ENCODE data around the gene P3H4. TPM values are rescaled to one million over a fixed set of nuclear protein-coding genes. Genes with fewer than 3 reads are reported as not detected.

The P3H4 gene
- polyA plus RNA-seq, 1 donor (not counting 4 experiments of a cell fraction or from before 2014, with no cell fraction given) = 4.2 TPM

DNA sequence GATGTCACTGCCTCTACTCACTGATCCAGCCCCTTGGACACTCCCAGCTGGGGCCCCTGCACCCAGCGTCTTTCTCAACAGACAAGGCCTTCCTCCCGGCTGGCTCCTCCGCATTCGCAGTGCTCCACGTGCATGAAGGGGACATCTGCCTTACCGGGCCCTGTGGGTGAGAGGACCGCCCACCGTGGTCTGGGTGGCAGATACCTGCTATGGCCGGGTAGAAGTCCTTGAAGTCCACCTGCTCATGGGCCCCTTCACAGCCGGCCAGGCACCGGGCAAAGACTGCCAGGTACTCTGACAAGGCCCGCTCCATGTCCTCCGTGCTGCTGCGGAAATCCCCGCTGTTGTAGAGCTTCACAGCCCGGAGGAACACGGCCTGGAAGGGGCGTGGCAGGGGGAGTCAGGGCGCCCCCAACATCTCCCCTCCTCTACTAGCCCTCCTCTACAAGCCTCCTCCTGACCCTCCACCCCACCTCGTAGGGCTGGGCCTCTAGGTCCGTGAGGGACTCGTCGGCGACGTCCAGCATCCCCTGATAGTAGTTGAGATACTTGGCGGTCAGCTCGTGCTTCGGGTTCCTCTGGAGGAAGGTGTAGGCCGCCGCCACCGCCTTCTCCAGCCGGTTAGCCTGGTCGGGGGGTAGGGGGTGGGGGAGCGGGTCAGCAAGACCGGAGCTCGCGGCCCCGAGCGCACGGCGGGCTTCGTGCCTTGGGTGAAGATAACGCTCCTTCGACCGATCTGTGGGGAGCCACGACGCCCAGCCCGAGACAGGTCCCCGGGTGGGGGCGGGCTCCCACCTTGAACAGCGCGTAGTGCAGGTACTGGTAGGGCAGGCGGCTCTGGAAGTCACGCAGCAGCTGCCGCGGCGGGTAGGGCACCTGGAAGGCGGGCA lies 845 bp downstream of the P3H4 start:
- H3K27ac ChIP-seq (ENCODE audit: control insufficient read depth, insufficient read depth, low read length) = no peak overlapping the region
- H3K4me1 ChIP-seq (ENCODE audit: control insufficient read depth, extremely low read depth, insufficient read depth, low read length) = peaks cover 8% of the 10 kb centered on the region
- peak overlapping the region; percentile 71 for H2AFZ ChIP-seq (ENCODE audit: control insufficient read depth, low read length)
- peaks cover 16% of the 10 kb centered on the region for H3K27me3 ChIP-seq (ENCODE audit: control insufficient read depth, extremely low read depth, insufficient read depth, low read length)
- H4K20me1 ChIP-seq (ENCODE audit: control insufficient read depth, extremely low read depth, insufficient read depth, low read length) = no peaks in the 10 kb centered on the region
- FAIRE-seq = no peak
- H3K4me3 ChIP-seq (ENCODE audit: control insufficient read depth in 2 of 3, extremely low read depth in 1 of 3, insufficient read depth in 2 of 3, low read depth in 1 of 3, low read length in 3 of 3) = peak overlapping the region; percentile 43 to 75 (median 63)
- no peaks in the 10 kb centered on the region for H3K9me3 ChIP-seq (ENCODE audit: control insufficient read depth, low read depth, low read length)
- no peak for DNase-seq (ENCODE audit: low read depth, low spot score)
- H3K36me3 ChIP-seq (ENCODE audit: control insufficient read depth in 2 of 2, extremely low read depth in 1 of 2, insufficient read depth in 2 of 2, low read length in 2 of 2) = peaks cover 0 to 2% of the 10 kb centered on the region in 2 experiments
- H3K4me2 ChIP-seq (ENCODE audit: control insufficient read depth, extremely low read depth, insufficient read depth, low read depth, low read length) = peak overlapping the region; percentile 80
- no peaks in the 10 kb centered on the region for H3K79me2 ChIP-seq (ENCODE audit: control insufficient read depth, insufficient read depth, low read length)
- H3K9me1 ChIP-seq (ENCODE audit: control insufficient read depth, extremely low read depth, insufficient read depth, low read length) = no peaks in the 10 kb centered on the region
- no peak for TF ChIP-seq CTCF (optimal IDR thresholded peaks at IDR 0.05 in 1 of 3, IDR thresholded peaks at IDR 0.05 in 1 of 3, conservative IDR thresholded peaks at IDR 0.05 in 1 of 3; ENCODE audit: extremely low read depth in 1 of 3, insufficient read depth in 2 of 3, low read length in 3 of 3)
- no peak for TF ChIP-seq EZH2 (IDR thresholded peaks at IDR 0.05; ENCODE audit: low read length)
- dilution Hi-C loops (cut with MboI; ENCODE audit: extremely low pct_ligation_motif_present, low sequenced_read_pairs) = no loop called here
- peak overlapping the region; percentile 69 for H3K9ac ChIP-seq (ENCODE audit: control insufficient read depth, extremely low read depth, insufficient read depth, low read length)

- TF ChIP-seq CTCF (optimal IDR thresholded peaks at IDR 0.05 in 1 of 3, IDR thresholded peaks at IDR 0.05 in 1 of 3, conservative IDR thresholded peaks at IDR 0.05 in 1 of 3; ENCODE audit: extremely low read depth in 1 of 3, insufficient read depth in 2 of 3, low read length in 3 of 3) (no peak), EZH2 (IDR thresholded peaks at IDR 0.05; ENCODE audit: low read length) (no peak)
- Histone ChIP-seq H3K4me2 (ENCODE audit: control insufficient read depth, extremely low read depth, insufficient read depth, low read depth, low read length) (no peak overlapping the region), H4K20me1 (ENCODE audit: control insufficient read depth, extremely low read depth, insufficient read depth, low read length) (no peaks in the 10 kb centered on the region), H3K9me3 (ENCODE audit: control insufficient read depth, low read depth, low read length) (no peaks in the 10 kb centered on the region), H2AFZ (ENCODE audit: control insufficient read depth, low read length) (no peak overlapping the region), H3K27ac (ENCODE audit: control insufficient read depth, insufficient read depth, low read length) (no peak overlapping the region), H3K9me1 (ENCODE audit: control insufficient read depth, extremely low read depth, insufficient read depth, low read length) (no peaks in the 10 kb centered on the region), H3K9ac (ENCODE audit: control insufficient read depth, extremely low read depth, insufficient read depth, low read length) (no peak overlapping the region), H3K36me3 (ENCODE audit: control insufficient read depth in 2 of 2, extremely low read depth in 1 of 2, insufficient read depth in 2 of 2, low read length in 2 of 2) (peaks cover 0 to 2% of the 10 kb centered on the region in 2 experiments), H3K27me3 (ENCODE audit: control insufficient read depth, extremely low read depth, insufficient read depth, low read length) (peaks cover 3% of the 10 kb centered on the region), H3K4me3 (ENCODE audit: control insufficient read depth in 2 of 3, extremely low read depth in 1 of 3, insufficient read depth in 2 of 3, low read depth in 1 of 3, low read length in 3 of 3) (no peak overlapping the region), H3K4me1 (ENCODE audit: control insufficient read depth, extremely low read depth, insufficient read depth, low read length) (peaks cover 4% of the 10 kb centered on the region), H3K79me2 (ENCODE audit: control insufficient read depth, insufficient read depth, low read length) (no peaks in the 10 kb centered on the region)
- dilution Hi-C loops (cut with MboI; ENCODE audit: extremely low pct_ligation_motif_present, low sequenced_read_pairs) = no loop called here
- FAIRE-seq (no peak), DNase-seq (ENCODE audit: low read depth, low spot score) (no peak)
Measured at GRCh38 chr17:41806685-41807445, 4.9 kb downstream of the P3H4 start.
